ENCODE measurements around the gene INTS4.
"Not testable (repeated sequence)": the region's sequence is repeated elsewhere in the genome, so short reads cannot be mapped to it uniquely, and the experiment has no call there.

The INTS4 gene

DNA sequence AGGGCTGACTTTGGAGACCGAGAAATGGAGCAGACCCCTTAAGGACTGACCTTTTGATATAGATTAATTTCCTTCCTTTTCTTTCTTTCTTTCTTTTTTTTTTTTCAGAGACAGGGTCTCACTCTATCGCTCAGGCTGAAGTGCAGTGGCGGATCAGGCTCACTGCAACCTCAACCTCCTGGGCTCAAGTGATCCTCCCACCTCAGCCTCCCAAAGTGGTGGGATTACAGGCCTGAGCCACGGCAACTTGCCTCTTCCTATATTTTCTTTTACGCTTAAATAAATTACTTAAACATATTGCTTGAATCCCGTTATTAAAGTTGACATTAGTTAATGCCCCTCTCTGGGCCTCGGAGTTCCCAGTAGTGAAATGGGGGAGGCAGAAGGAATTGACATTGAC is 29.0 kb upstream of the INTS4 start:
- DNase-seq, result no peak

GRCh38 chr11:78022397-78023396 is 28.2 kb upstream of the INTS4 start, which contains the start of gene KCTD14:
KCTD14 (minus strand) TSS chr11:78023276; CDS start chr11:78023249, 27 bp downstream.
- DNase-seq, result peak; percentile 41

DNA sequence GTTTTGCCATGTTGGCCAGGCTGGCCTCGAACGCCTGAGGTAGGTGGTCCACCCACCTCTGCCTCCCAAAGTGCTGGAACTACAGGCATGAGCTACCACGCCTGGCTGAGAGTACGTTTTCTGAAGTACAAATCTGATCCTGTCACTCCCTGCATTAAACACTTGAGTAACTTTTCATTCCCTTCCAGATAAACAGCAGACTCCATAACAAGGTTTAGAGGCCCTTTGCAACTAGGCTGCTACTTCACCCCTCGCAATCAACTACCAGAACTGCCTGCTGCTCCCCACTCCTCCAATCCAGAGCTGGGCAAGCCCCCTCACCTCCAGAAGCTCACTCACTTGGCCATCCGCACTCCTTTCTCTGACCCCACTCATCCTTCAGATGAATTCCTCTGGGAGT is 27.1 kb upstream of the INTS4 start:
- DNase-seq, result no peak

DNA sequence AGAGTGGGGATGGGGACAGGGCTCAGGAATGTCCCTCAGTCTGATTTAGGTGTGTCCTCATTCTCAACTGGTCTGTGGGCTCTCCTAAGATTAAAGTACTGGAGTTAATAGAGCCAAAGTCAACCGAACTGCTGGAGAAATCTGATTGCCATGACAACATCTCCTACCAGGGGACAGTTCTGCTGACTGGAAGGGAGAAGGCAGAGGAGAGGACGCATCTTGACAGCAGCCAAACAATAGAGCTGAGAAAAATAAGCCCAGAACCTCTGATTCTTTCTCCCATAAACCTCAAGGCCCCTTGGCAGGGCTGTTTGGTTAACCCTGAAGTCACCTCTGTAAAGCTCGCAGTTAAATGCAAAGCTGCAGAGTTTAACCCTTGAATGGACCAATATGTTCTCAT is 25.8 kb upstream of the INTS4 start:
- DNase-seq, result no peak

DNA sequence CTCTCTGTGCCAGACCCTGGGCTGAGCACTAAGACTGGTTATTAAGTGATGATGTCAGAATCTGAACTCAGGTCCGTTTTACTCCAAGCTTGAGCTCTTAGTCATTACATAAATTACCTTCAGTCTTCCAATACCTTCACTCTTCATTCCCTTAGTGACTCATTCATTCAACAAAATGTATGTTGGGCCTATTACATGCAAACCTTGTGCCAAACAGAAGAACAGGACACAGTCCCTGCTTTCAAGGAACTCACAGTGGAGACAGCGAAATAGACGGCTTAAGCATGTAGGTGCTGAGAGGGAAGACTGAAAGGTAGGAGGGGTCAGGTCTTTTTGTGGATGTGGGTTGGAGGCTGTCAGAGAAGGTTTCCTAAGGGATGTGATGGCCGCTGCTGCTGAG is 25.3 kb upstream of the INTS4 start:
- DNase-seq, result no peak

DNA sequence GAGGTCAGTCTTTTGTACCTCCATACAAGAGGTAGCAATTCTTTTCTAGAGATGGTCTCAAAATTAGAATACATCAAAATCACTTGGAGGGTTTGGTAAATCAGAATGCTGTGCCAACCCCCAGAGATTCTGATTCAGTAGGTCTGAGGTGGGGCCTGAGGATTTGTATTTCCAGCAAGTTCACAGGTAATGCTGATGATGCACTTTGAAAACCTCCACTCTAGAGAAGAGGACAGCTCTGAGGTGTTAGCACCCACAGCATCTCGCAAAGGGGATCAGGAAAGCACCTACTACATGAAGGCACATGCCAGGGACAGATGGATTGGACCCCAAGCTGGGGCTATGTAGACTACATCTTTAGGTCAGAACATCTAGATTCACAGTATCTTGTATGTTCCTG is 21.4 kb upstream of the INTS4 start:
- DNase-seq, result no peak

- not testable (repeated sequence) for DNase-seq
These were observed 20.6 kb upstream of the INTS4 start for GRCh38 chr11:78014937-78015520.

DNA sequence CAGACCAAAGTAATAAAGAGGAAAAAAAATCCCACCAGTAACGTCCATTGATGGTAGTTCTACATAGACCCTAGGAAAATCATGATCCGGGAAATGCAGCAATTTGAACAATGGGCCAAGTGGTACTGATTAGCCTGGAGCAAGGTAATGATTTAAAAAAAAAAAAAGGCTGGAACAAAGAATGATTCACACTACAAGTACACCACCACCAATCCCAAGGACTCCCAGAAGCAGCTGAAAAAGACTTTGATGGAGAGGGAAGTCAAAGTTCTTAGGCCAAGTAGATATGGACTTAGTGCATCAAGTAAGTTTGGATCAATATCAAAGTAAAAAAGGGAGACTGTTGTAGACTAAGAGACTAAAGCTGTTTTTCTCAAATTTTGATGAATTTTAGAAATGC is 16.8 kb upstream of the INTS4 start:
- no peak for DNase-seq

DNA sequence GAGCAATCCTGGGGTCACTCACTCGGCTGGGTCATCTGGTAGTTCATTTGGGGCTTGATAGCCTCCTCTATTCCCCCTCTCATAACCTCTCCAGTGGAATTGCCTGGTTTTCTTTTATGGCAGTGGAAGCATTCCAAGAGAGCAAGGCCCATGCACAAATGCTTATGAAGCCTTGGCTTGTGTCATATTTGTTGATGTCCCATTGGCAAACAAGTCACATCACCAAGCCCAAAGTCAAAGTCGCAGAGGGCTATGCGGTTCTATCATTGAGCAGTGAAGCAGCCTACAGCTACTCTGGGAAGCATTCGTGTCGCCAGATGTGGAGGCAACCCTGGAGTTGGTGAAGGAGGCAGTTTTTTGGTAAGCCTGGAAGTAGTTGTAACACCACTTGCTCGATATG is 16.3 kb upstream of the INTS4 start:
- DNase-seq, result no peak

DNA sequence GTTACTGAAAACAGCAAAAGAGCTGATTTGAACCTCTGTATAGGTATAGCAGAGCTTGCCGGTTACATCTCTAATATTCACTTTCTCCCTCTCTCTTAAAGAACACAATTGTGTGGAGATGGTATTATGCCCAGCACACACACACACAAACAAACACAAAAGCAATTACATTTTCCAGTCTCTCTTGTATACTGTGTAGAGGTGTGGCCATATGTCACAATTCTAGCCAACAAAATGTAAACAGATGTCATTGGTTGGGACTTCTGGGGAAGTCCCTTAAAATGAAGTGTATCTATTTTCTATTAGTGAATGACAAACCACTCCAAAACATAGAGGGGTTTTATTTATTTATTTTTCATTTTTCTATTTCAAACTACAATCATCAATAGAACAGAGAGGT is 15.8 kb upstream of the INTS4 start:
- DNase-seq, result no peak

DNA sequence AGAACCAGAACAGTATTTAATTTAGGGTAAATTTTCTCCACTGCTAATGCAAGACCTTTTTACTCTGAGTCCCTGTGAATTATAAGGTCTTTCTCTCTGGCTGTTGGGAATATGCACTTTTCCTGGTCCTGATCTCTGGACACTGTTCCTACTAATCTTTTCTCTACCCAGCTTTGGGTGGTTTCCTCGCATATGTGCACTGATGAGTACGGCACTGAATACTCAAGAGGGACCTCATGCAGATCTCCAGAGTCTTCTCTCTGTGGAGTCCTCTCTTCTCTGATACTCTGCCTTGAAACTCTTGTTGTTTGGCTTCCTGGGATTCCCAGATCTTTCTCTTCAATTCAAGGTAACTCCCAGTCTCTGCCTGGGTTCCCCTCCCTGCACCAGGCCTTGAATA is 14.6 kb upstream of the INTS4 start:
- no peak for DNase-seq

DNA sequence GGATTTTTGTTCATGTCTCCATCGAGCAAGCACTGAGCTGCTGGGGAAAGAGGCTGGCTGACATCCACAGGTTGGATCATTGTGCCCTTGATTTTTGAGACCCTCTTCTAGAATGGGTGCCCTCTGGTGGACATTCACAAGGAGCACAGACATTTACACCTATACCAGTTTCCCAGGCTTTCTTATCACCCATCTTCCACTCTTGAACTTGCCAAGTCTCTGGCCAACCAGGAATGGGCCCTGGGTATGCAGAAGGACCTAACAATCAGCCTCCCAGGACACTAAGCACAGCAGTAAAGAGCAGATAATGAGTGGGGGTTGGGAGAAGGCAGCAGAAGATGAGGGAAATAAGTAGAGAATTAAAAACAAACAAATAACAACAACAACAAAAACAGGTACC is 5.7 kb upstream of the INTS4 start:
- DNase-seq, result peak; percentile 75

DNA sequence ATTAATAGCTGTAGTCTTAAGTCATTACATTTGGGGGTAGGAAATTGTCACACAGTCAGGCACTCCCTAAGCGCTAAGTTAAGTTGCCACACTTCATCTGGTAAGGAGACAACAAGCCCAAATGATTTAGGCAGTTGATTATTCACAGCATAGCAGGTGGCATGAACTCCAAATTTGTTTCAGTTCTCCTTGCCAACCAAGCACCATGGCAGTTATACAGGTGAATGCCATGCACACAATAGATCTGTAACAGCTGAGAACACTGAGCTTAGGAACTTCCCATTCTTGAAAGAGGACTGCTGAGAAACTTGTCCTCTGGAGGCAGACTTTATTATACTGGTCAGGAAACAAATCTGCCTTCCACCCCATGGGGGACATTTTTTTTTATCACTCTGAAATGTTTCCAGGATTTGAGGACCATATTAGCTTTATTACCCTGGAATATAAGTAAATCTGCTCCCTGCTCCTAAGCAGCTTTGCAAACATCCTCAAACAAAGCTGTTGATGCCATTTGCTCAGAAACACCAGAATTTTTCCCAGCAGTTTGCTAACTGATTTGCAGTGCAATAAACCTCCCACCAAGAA is 5.1 kb upstream of the INTS4 start:
- DNase-seq, result no peak

GRCh38 chr11:77993902-77994301 is 566 bp downstream of the INTS4 start:
- no peak for DNase-seq

DNA sequence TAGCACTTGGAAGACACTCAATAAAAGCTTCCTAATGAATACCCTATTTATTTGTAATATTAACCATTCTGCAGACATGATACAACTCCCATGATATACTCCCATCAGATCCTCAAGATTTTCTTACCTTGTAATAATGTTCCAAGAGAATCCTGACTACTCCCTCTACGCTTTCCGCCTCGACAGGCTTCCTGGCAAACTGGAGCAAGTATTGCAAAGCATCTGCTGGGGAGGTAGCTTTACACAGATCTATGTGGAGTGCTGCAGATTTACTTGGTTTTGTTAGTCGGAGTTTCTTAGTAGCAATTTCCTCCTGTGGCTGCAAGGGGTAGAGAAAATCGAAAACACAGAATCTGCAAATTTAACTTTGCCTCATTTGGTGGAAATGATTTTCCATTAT is 3.5 kb downstream of the INTS4 start:
- DNase-seq, result no peak

DNA sequence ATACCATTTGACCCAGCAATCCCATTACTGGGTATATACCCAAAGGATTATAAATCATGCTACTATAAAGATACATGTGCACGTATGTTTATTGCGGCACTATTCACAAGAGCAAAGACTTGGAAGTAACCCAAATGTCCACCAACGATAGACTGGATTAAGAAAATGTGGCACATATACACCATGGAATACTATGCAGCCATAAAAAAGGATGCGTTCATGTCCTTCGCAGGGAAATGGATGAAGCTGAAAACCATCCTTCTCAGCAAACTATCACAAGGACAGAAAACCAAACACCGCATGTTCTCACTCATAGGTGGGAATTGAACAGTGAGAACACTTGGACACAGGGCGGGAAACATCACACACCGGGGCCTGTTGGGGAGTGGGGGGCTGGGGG is 8.0 kb downstream of the INTS4 start:
- not testable (repeated sequence) for DNase-seq

DNA sequence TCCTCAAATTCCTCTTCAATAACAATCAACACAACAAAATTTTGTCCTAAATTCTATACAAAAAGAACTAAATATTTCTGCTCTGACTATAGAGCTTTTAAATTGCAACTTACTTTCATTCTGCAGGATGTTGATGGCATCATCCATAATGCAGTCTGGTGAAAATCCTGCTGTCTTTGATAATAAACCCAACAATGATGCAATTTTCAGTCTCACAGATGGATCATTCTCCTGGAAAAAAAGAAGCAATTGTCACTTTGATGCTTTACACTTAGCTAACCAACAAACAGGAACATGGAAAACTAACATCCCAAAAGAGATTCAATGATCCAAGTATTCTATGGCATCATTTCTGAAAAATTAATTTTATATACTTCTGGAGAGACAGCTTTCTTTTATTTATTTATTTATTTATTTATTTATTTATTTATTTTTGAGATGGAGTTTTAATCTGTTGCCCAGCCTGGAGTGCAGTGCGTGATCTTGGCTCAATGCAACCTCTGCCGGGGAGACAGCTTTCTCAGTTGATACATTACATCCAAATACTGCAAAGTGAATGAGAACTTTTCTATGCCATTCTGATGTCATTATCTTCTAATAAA is 13.0 kb downstream of the INTS4 start:
- no peak for DNase-seq

GRCh38 chr11:77968337-77968736 is 26.1 kb downstream of the INTS4 start:
- no peak for DNase-seq

DNA sequence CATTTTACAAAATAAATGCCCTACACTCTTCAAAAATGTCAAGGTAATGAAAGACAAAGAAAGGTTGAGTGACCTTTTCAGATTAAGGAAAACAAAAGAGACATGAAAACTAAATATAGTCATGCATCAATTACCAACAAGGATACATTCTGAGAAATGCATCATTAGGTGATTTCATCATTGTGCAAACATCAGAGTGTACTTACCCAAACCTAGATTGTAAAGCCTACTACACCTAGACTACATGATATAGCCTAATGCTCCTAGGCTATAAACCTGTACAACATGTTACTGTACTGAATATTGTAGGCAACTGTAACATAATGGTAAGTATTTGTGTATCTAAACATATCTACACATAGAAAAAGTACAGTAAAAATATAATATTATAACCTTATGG is 26.7 kb downstream of the INTS4 start:
- DNase-seq, result no peak

- no peak for DNase-seq
These were observed 27.3 kb downstream of the INTS4 start for GRCh38 chr11:77967121-77967520.

DNA sequence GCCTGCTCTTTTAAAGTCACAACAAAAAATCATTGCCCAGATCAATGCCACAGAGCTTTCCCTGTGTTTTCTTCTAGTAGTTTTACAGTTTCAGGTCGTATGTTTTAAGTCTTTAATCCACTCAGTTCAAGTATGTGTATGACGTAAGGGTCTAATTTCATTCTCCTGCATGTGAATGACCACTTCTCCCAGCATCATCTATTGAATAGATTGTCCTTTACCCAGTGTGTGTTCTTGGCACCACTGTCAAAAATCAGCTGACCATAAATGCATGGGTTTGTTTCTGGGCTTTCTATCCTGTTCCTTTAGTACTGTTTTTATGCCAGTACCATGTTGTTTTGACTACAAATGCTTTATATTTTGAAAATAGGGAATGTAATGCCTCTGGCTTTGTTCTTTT is 28.1 kb downstream of the INTS4 start:
- DNase-seq, result no peak

DNA sequence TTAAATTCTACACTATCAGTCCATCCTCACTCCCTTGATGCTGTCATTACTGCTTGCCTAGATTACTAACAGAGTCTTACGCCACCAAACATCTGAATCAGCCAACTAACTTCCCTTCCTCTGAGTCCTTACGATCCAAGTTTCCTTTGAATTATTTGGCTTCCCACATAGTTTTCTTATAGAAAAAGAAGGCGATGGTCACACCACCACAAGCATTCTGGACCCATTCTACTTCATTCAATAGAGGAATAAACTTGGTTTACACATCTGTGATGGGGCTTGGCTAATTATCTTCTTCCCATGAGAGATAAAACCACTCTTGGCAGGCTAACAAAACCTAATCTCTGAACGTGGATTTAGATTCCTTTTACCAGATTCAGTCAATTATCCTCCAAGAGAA is 35.0 kb downstream of the INTS4 start:
- DNase-seq, result no peak

DNA sequence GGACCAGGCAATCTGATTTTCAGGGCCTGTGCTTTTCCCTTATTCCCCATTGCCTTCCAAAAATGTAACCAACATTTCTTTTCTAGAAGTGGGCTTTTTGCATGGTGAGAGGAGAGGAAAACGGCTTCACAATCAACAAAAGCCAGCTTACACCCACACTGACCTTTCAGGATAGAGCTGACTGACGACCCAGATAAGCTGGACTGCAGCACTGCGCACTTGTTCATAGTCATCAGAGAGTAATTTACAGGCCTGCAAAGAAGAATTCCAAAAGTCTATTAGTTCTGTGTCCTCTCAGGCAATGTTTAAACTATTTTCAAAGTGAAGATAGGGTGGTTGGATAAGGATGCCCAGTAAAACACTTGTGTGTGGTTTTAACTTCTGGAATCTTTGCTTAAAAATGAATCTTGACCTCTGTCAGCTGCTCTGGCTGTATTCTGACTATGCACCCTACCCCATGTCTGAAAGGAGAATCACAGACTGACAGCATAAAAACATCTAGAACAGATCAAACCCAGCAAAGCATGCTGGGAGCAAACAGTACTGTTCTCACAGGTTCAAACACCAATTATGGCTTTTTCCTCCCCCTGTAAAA is 35.8 kb downstream of the INTS4 start:
- not testable (repeated sequence) for DNase-seq
